OCI-LY1 (cell line): ENCODE results near the gene ATF6.

ENCODE experiments used
- H2AFZ ChIP-seq: fragments of 200-600 bp; sonication (generic), shearing (Covaris generic); 2 replicates; pipeline ENCODE4 v1.6.0; 2014; ENCODE audit warnings: antibody characterized with exemption, mild to moderate bottlenecking, low read length
- H3F3A ChIP-seq: fragments of 200-600 bp; sonication (generic), shearing (Covaris generic); 2 replicates; pipeline ENCODE4 v1.6.0; 2014; ENCODE audit warnings: mild to moderate bottlenecking, antibody characterized with exemption, low read length, moderate library complexity; ENCODE audit not compliant: insufficient read depth
- H3K27ac ChIP-seq: fragments of 200-600 bp; sonication (generic); 2 replicates; pipeline ENCODE4 v1.5.1; 2014; ENCODE audit warnings: low read length, mixed run types, mild to moderate bottlenecking, low read depth; ENCODE audit not compliant: poor library complexity, severe bottlenecking
- H3K27me3 ChIP-seq: fragments of 200-600 bp; sonication (generic); 2 replicates; pipeline ENCODE4 v1.6.0; 2014; ENCODE audit warnings: antibody characterized with exemption, mild to moderate bottlenecking, low read length, moderate library complexity; ENCODE audit not compliant: insufficient read depth
- H3K36me3 ChIP-seq: fragments of 200-600 bp; sonication (generic); 2 replicates; pipeline ENCODE4 v1.6.1; 2014; ENCODE audit warnings: mild to moderate bottlenecking, antibody characterized with exemption, low read length, moderate library complexity, mixed read lengths; ENCODE audit not compliant: insufficient read depth
- H3K4me1 ChIP-seq: fragments of 200-600 bp; sonication (generic); 2 replicates; pipeline ENCODE4 v1.5.1; 2014; ENCODE audit warnings: mild to moderate bottlenecking, low read length, moderate library complexity; ENCODE audit not compliant: insufficient read depth, severe bottlenecking
- H3K4me2 ChIP-seq: fragments of 200-600 bp; sonication (generic), shearing (Covaris generic); 2 replicates; pipeline ENCODE4 v1.6.1; 2014; ENCODE audit warnings: low read length
- H3K4me3 ChIP-seq: fragments of 200-600 bp; sonication (generic); 2 replicates; pipeline ENCODE4 v1.5.1; 2014; ENCODE audit warnings: low read length, low read depth, mild to moderate bottlenecking, mixed read lengths; ENCODE audit not compliant: poor library complexity, severe bottlenecking
- H3K79me2 ChIP-seq: fragments of 200-600 bp; shearing (Covaris generic); 2 replicates; pipeline ENCODE4 v1.6.1; 2016; ENCODE audit warnings: mixed run types, low read length, mixed read lengths; ENCODE audit not compliant: insufficient read depth
- H3K9ac ChIP-seq: fragments of 200-600 bp; sonication (generic), shearing (Covaris generic); 2 replicates; pipeline ENCODE4 v1.6.1; 2014; ENCODE audit warnings: mild to moderate bottlenecking, low read length, mixed read lengths
- H3K9me2 ChIP-seq: fragments of 200-600 bp; sonication (generic), shearing (Covaris generic); 2 replicates; pipeline ENCODE4 v1.6.1; 2014; ENCODE audit warnings: low read depth, mild to moderate bottlenecking, low read length, mixed read lengths
- H3K9me3 ChIP-seq: fragments of 200-600 bp; shearing (Covaris generic); 2 replicates; pipeline ENCODE4 v1.6.1; 2014; ENCODE audit warnings: low read length, mixed read lengths
- H4K20me1 ChIP-seq: fragments of 200-600 bp; sonication (generic), shearing (Covaris generic); 2 replicates; pipeline ENCODE4 v1.6.0; 2016; ENCODE audit warnings: mild to moderate bottlenecking, low read length; ENCODE audit not compliant: insufficient read depth
- CTCF ChIP-seq: fragments of 200-600 bp; sonication (generic), shearing (Covaris generic); IDR thresholded peaks from 2 replicates; pipeline ENCODE4 v1.5.1; 2017; ENCODE audit warnings: mild to moderate bottlenecking, antibody characterized with exemption, low read length, moderate library complexity, mixed read lengths
- EZH2 ChIP-seq: fragments of 200-600 bp; sonication (generic), shearing (Covaris generic); IDR thresholded peaks from 2 replicates; pipeline ENCODE4 v1.8.0; 2017; ENCODE audit warnings: borderline replicate concordance, mixed run types, mild to moderate bottlenecking, antibody characterized with exemption, low read length, moderate library complexity, mixed read lengths

The ATF6 gene

GRCh38 chr1:161771973-161772372 is 5.9 kb downstream of the ATF6 start:
- no peaks in the 10 kb centered on the region for H3F3A ChIP-seq
- no peaks in the 10 kb centered on the region for H3K9me2 ChIP-seq
- no peaks in the 10 kb centered on the region for H3K27me3 ChIP-seq
- TF ChIP-seq CTCF (no peak), EZH2 (no peak)
- no peak overlapping the region for H3K27ac ChIP-seq
- H2AFZ ChIP-seq, result no peak overlapping the region
- H3K36me3 ChIP-seq, result no peaks in the 10 kb centered on the region
- H4K20me1 ChIP-seq, result no peaks in the 10 kb centered on the region
- peaks cover 14% of the 10 kb centered on the region for H3K79me2 ChIP-seq
- H3K9ac ChIP-seq, result no peak overlapping the region
- H3K4me3 ChIP-seq, result no peak overlapping the region
- no peak overlapping the region for H3K4me2 ChIP-seq
- H3K4me1 ChIP-seq, result peaks cover 22% of the 10 kb centered on the region
- H3K9me3 ChIP-seq, result no peaks in the 10 kb centered on the region

- TF ChIP-seq EZH2 (no peak), CTCF (no peak)
- Histone ChIP-seq H4K20me1 (no peaks in the 10 kb centered on the region), H3K27ac (no peak overlapping the region), H3K36me3 (no peaks in the 10 kb centered on the region), H3K9me3 (no peaks in the 10 kb centered on the region), H3F3A (no peaks in the 10 kb centered on the region), H3K79me2 (peaks cover 9% of the 10 kb centered on the region), H3K4me1 (peaks cover 22% of the 10 kb centered on the region), H3K4me3 (no peak overlapping the region), H3K9ac (no peak overlapping the region), H3K9me2 (no peaks in the 10 kb centered on the region), H2AFZ (no peak overlapping the region), H3K27me3 (no peaks in the 10 kb centered on the region), H3K4me2 (no peak overlapping the region)
Measured at GRCh38 chr1:161772397-161772796, 6.3 kb downstream of the ATF6 start.

- H3K4me2 ChIP-seq, result no peak overlapping the region
Measured at GRCh38 chr1:161773791-161774190, 7.7 kb downstream of the ATF6 start.

More at GRCh38 chr1:161773791-161774190, 7.7 kb downstream of the ATF6 start:
- Histone ChIP-seq H3K9me3 (no peaks in the 10 kb centered on the region), H3K9ac (no peak overlapping the region), H2AFZ (no peak overlapping the region), H3K4me3 (no peak overlapping the region), H3K27ac (no peak overlapping the region), H3K36me3 (no peaks in the 10 kb centered on the region), H3K79me2 (0 out of 2 replicates have a peak, but pooled peaks cover 3% of the 10 kb centered on the region), H3K4me1 (peaks cover 29% of the 10 kb centered on the region), H3F3A (no peaks in the 10 kb centered on the region), H4K20me1 (no peaks in the 10 kb centered on the region), H3K9me2 (no peaks in the 10 kb centered on the region), H3K27me3 (no peaks in the 10 kb centered on the region)
- TF ChIP-seq CTCF (no peak), EZH2 (no peak)
